ENCODE measurements around the gene FAM185A.
"Not testable (repeated sequence)": the region's sequence is repeated elsewhere in the genome, so short reads cannot be mapped to it uniquely, and the experiment has no call there.

The FAM185A gene

GRCh38 chr7:102830197-102830596, 81.4 kb downstream of the FAM185A start:
- DNase-seq (ENCODE audit: low spot score): no peak

- no peak for DNase-seq (ENCODE audit: low spot score)
These were observed 83.9 kb downstream of the FAM185A start for GRCh38 chr7:102832674-102833073.

- DNase-seq (ENCODE audit: low spot score): no peak
These were observed 84.5 kb downstream of the FAM185A start for GRCh38 chr7:102833343-102833742.

GRCh38 chr7:102834466-102834865, 85.7 kb downstream of the FAM185A start:
- no peak for DNase-seq (ENCODE audit: low spot score)

DNA sequence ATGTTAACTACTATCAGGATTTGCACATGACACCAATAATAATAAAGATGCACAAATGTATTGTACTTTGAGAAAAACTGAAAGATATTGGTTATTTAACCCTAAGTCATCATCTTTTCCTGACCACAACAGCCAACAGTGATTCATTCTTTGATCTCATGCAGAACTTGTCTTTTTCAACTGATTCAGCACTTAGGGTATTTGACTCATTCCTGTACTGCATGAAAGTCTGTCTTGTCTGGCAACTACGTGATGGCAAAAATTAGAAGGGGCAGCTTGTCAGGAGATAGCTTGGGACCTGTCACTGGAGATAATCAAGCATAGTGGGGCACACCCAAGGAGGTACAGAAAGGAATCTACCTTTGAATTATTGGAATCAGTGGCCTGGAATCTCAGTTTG, 86.2 kb downstream of the FAM185A start:
- DNase-seq (ENCODE audit: low spot score): no peak

DNA sequence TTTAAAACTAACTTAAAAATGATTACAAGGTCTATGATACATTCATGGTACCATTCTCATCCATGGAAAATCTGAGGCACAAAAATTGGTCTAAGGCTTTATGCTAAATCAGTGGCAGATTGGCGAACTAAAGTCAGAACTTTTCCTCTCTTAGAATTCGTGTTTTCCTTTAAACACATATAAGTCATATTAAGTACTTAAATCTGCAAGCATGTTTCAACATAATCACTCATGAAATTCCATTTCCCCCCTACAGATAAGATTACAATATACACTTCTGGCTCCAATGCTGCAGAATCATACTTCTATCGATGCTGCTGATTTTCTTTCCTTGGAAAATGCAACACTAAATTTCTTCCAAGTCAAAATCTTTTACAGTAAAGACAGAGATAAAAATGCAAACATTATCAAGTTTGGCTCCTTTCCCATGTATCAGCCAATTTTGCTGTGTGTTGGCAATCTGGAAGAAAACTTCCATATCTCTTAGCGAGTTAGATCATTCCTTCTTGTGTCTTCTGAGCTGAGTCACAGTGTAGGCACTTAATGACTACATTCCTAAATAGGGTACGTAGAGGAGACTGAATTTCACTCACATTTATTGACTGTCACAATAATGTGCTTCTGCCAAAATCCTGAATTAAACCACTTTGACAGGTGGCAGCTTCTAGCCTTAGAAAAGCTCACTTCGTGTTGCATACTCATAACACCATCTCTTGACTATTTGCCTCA, 87.6 kb downstream of the FAM185A start:
- DNase-seq (ENCODE audit: low spot score): no peak

- DNase-seq (ENCODE audit: low spot score): no peak
These were observed 88.2 kb downstream of the FAM185A start for GRCh38 chr7:102836977-102837376.

GRCh38 chr7:102837802-102838201, 89.0 kb downstream of the FAM185A start:
- DNase-seq (ENCODE audit: low spot score): no peak

DNA sequence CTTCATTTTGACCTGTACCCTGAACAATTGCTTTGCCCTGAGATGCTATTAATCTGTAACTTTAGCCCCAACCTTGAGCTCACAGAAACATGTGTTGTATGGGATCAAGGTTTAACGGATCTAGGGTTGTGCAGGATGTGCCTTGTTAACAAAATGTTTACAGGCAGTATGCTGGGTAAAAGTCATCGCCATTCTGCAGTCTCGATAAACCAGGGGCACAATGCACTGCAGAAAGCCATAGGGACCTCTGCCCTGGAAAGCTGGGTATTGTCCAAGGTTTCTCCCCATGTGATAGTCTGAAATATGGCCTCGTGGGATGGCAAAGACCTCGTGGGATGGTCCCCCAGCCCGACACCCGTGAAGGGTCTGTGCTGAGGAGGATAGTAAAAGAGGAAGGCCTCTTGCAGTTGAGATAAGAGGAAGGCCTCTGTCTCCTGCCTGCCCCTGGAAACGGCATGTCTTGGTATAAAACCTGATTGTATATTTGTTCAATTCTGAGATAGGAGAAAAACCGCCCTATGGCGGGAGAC, 89.8 kb downstream of the FAM185A start:
- not testable (repeated sequence) for DNase-seq (ENCODE audit: low spot score)

- DNase-seq (ENCODE audit: low spot score): no peak
These were observed 91.6 kb downstream of the FAM185A start for GRCh38 chr7:102840404-102840803.

DNA sequence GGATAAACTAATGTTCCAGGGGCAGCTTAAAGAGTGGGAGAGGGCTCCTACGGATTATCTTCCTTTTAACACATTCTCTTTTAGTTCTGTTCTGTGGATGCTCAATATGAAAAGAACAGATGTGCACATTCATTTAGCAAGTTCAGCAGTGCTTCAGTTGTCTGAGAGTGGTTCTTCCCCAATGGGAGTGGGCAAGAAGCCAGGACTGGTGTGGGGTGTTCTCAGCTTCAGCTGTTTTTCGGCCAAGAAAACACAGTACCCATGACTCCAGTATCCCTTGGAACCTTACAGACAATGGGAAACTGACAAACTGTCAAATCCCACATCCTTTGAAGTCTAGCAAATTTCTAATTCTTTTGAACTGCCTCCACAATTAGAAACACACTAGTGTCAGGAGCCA, 92.5 kb downstream of the FAM185A start:
- no peak for DNase-seq (ENCODE audit: low spot score)

GRCh38 chr7:102842284-102842683, 93.5 kb downstream of the FAM185A start:
- DNase-seq (ENCODE audit: low spot score): no peak

- DNase-seq (ENCODE audit: low spot score): no peak
These were observed 95.1 kb downstream of the FAM185A start for GRCh38 chr7:102843850-102844249.

DNA sequence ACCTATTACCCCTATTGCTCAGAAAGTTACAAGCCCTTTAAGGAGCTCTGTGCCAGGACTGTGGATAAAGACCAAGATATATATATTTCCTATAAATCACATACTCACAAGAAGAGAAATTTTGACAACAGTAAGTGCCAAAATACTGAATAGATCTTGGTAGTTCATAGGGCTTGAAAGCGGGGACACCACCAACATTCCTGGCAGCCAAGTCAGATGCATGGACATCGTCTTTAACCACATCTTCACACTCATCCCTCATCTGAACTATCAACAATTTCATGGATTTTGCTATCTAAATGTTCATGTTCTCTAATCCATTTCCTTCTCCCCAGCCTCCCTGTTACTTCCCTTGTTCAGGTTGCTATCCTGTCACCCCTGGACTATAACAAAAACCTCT, 96.5 kb downstream of the FAM185A start:
- DNase-seq (ENCODE audit: low spot score): no peak

GRCh38 chr7:102849079-102849478, 100.3 kb downstream of the FAM185A start:
- DNase-seq (ENCODE audit: low spot score): no peak

- DNase-seq (ENCODE audit: low spot score): no peak
These were observed 100.7 kb downstream of the FAM185A start for GRCh38 chr7:102849538-102849937.

DNA sequence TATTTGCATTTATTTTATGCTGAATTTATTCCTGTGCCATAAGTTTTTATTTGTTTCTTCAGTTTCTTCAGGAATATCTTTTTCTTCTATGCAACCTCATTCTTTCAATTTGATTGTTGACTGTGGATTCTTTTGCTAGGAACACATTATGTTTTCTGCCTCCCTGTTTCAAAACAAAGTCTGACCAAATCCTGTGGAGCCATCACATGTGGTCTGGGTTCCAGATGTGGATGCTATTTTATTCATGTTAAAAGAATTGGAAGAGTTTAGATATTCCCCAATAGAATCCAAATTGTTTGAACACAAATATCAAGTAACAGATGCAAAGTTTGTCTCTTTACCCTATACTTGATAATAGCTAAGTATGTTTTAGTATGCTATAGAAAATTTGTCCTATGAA, 107.2 kb downstream of the FAM185A start:
- no peak for DNase-seq (ENCODE audit: low spot score)
